H1 (cell line): ENCODE results near the gene PCGF3.

Source experiments
- CEBPB ChIP-seq: IDR thresholded peaks from 2 replicates; pipeline ENCODE4 v1.6.1; 2012; ENCODE audit warnings: low read depth, low read length
- EZH2 ChIP-seq: fragments of 200-600 bp; sonication (generic); IDR thresholded peaks from 2 replicates; pipeline ENCODE4 v1.7.1; 2012; ENCODE audit warnings: low read depth, mild to moderate bottlenecking, moderate library complexity, low read length, inconsistent platforms; ENCODE audit not compliant: severe bottlenecking
- MAFK ChIP-seq: IDR thresholded peaks from 2 replicates; pipeline ENCODE4 v1.6.1; 2012; ENCODE audit warnings: low read depth, mild to moderate bottlenecking, improper control_type of control experiment, low read length
- POLR2A ChIP-seq, 2 experiments: IDR thresholded peaks; 1 replicate in 1 of 2; 2 replicates in 1 of 2; pipeline ENCODE4 v1.6.1; 2011; ENCODE audit warnings: low read depth in 2 of 2, low read length in 2 of 2, mild to moderate bottlenecking in 2 of 2; ENCODE audit errors: control extremely low read depth in 1 of 2
- RXRA ChIP-seq: IDR thresholded peaks from 2 replicates; pipeline ENCODE4 v1.6.1; 2011; ENCODE audit warnings: low read depth, mild to moderate bottlenecking, low read length, moderate library complexity; ENCODE audit not compliant: insufficient read depth
- TAF1 ChIP-seq: IDR thresholded peaks from 2 replicates; pipeline ENCODE4 v1.6.1; 2011; ENCODE audit warnings: mild to moderate bottlenecking, low read depth, low read length
- TF ChIP-seq, protein P1 (sequence below), 3 experiments: IDR thresholded peaks; 1 replicate in 2 of 3; 2 replicates in 1 of 3; pipeline versions ENCODE4 v1.5.1 to v1.6.1; 2011; ENCODE audit warnings: low read length in 3 of 3, mild to moderate bottlenecking in 3 of 3, inconsistent platforms in 2 of 3, low read depth in 1 of 3, moderate library complexity in 1 of 3; ENCODE audit not compliant: insufficient read depth in 1 of 3; ENCODE audit errors: control extremely low read depth in 1 of 3

DNA sequence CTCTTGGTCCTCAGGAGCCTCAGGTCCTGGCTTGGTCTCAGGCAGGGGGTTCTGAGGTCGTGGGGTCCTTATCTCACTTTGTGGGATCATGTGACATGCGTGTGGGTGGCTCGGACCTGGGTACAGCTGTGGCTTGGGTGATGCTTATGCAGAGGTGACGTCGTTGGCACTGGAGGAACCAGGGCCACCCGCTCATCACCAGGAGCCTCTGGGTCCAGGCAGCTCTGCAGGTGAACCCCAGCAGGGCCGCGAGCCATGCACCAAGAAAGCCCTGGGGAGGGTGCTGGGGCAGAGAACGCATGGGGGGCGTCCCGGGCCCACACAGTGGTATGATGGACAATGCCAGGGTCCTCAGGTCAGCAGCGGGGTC lies 40.3 kb upstream of the PCGF3 start:
- TF ChIP-seq, protein P1, sequence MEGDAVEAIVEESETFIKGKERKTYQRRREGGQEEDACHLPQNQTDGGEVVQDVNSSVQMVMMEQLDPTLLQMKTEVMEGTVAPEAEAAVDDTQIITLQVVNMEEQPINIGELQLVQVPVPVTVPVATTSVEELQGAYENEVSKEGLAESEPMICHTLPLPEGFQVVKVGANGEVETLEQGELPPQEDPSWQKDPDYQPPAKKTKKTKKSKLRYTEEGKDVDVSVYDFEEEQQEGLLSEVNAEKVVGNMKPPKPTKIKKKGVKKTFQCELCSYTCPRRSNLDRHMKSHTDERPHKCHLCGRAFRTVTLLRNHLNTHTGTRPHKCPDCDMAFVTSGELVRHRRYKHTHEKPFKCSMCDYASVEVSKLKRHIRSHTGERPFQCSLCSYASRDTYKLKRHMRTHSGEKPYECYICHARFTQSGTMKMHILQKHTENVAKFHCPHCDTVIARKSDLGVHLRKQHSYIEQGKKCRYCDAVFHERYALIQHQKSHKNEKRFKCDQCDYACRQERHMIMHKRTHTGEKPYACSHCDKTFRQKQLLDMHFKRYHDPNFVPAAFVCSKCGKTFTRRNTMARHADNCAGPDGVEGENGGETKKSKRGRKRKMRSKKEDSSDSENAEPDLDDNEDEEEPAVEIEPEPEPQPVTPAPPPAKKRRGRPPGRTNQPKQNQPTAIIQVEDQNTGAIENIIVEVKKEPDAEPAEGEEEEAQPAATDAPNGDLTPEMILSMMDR (IDR thresholded peaks at IDR 0.05; ENCODE audit: control extremely low read depth in 1 of 3, insufficient read depth in 1 of 3, low read depth in 1 of 3, low read length in 3 of 3), result no peak
- no peak for TF ChIP-seq CEBPB
- TF ChIP-seq EZH2, result no peak
- no peak for TF ChIP-seq POLR2A (IDR thresholded peaks at IDR 0.05; ENCODE audit: control extremely low read depth in 1 of 2, low read depth in 2 of 2, low read length in 2 of 2)
- TF ChIP-seq TAF1, result no peak
- no peak for TF ChIP-seq MAFK
- TF ChIP-seq RXRA, result no peak
